B cell (primary cell): ENCODE data around the gene NUP93. TPM values are rescaled to one million over a fixed set of nuclear protein-coding genes. Genes with fewer than 3 reads are reported as not detected.

Source experiments
- ATAC-seq: fragments of 200-7000 bp; cut with Tn5 transposase; one replicate; pipeline ENCODE4 v1.10.0; 2021; ENCODE audit warnings: low read depth, mild to moderate bottlenecking, moderate number of reproducible peaks, moderate library complexity
- CTCF ChIA-PET: fragments of 350-600 bp; sonication (Branson Sonifier 250); formaldehyde crosslinking; loops from one replicate; lab custom pipeline; 2021; ENCODE audit warnings: antibody characterized with exemption, inconsistent platforms; lab: Charles Lee
- POLR2A ChIA-PET: fragments of 350-600 bp; sonication (Branson Sonifier 250); formaldehyde crosslinking; loops from one replicate; lab custom pipeline; 2021; ENCODE audit warnings: antibody characterized with exemption; lab: Charles Lee
- DNase-seq: peaks from one replicate; pipeline ENCODE4 v3.0.0; 2013
- H2AFZ ChIP-seq: 2 replicates; pipeline ENCODE4 v1.6.1; 2012; ENCODE audit warnings: mild to moderate bottlenecking, low read depth, low read length; ENCODE audit not compliant: insufficient read depth, poor library complexity, severe bottlenecking
- H3K27ac ChIP-seq, 2 donors: 1 replicate in 1 of 2; 2 replicates in 1 of 2; pipeline ENCODE4 v1.5.1; 2012 to 2013; ENCODE audit warnings: low read length in 2 of 2, mild to moderate bottlenecking in 2 of 2, moderate library complexity in 1 of 2
- H3K27me3 ChIP-seq, 4 experiments: fragments of 200-600 bp in 1 of 4; sonication (generic) in 1 of 4; replicated peaks in 1 of 4; 1 replicate in 2 of 4; 2 replicates in 2 of 4; pipeline versions ENCODE4 v1.6.1 to v1.7.0; 2013 to 2016; ENCODE audit warnings: low read length in 3 of 4, mild to moderate bottlenecking in 2 of 4, mixed read lengths in 1 of 4, moderate library complexity in 1 of 4; ENCODE audit not compliant: insufficient read depth in 4 of 4, control insufficient read depth in 3 of 4; ENCODE audit errors: control extremely low read depth in 1 of 4
- H3K36me3 ChIP-seq, 2 experiments: replicated peaks in 1 of 2; 1 replicate in 1 of 2; 2 replicates in 1 of 2; pipeline versions ENCODE4 v1.6.1 to v1.7.1; 2013; ENCODE audit warnings: low read length in 1 of 2; ENCODE audit not compliant: insufficient read depth in 2 of 2, control insufficient read depth in 1 of 2; ENCODE audit errors: control extremely low read depth in 1 of 2, extremely low read depth in 1 of 2
- H3K4me1 ChIP-seq, 2 donors: fragments of 200-600 bp in 1 of 2; sonication (generic) in 1 of 2; 1 replicate in 1 of 2; 2 replicates in 1 of 2; pipeline versions ENCODE4 v1.5.1 to v1.6.1; 2013 to 2017; ENCODE audit warnings: low read length in 2 of 2; ENCODE audit not compliant: control insufficient read depth in 2 of 2, insufficient read depth in 2 of 2
- H3K4me2 ChIP-seq: replicated peaks from 2 replicates; pipeline ENCODE3; 2012; ENCODE audit warnings: mild to moderate bottlenecking, low read depth, low read length; ENCODE audit not compliant: poor library complexity, severe bottlenecking
- H3K4me3 ChIP-seq, 5 experiments: fragments of 200-600 bp in 1 of 5; sonication (generic) in 1 of 5; 1 replicate in 3 of 5; 2 replicates in 2 of 5; pipeline versions ENCODE4 v1.5.1 to v1.7.0; 2011 to 2016; ENCODE audit warnings: low read length in 4 of 5, mild to moderate bottlenecking in 4 of 5, low read depth in 2 of 5, control low read depth in 1 of 5, moderate library complexity in 1 of 5; ENCODE audit not compliant: insufficient read depth in 1 of 5; ENCODE audit errors: control extremely low read depth in 1 of 5, extremely low read depth in 1 of 5
- H3K79me2 ChIP-seq: fragments of 200-600 bp; sonication (generic); one replicate; pipeline ENCODE4 v1.6.0; 2016; ENCODE audit warnings: low read length; ENCODE audit not compliant: control insufficient read depth, insufficient read depth
- H3K9ac ChIP-seq: fragments of 200-600 bp; sonication (generic); 2 replicates; pipeline ENCODE4 v1.6.1; 2017; ENCODE audit warnings: mild to moderate bottlenecking, low read length, moderate library complexity
- H3K9me3 ChIP-seq, 3 donors: one replicate each; pipeline versions ENCODE4 v1.6.1 to v1.7.1; 2013; ENCODE audit warnings: low read length in 2 of 3; ENCODE audit not compliant: control insufficient read depth in 2 of 3, insufficient read depth in 1 of 3; ENCODE audit errors: control extremely low read depth in 1 of 3
- H4K20me1 ChIP-seq: 2 replicates; pipeline ENCODE4 v1.6.0; 2012; ENCODE audit warnings: mild to moderate bottlenecking, low read length; ENCODE audit not compliant: insufficient read depth, control insufficient read depth, poor library complexity, severe bottlenecking
- H3K27ac Mint-ChIP-seq: one replicate; pipeline ENCODE4 v1.8.0; 2021; ENCODE audit warnings: mixed read lengths
- H3K27me3 Mint-ChIP-seq: one replicate; pipeline ENCODE4 v1.8.0; 2021; ENCODE audit warnings: mixed read lengths
- H3K4me1 Mint-ChIP-seq: one replicate; pipeline ENCODE4 v1.8.0; 2021; ENCODE audit warnings: mixed read lengths
- H3K4me3 Mint-ChIP-seq: one replicate; pipeline ENCODE4 v1.8.0; 2021; ENCODE audit warnings: mixed read lengths
- H3K9me3 Mint-ChIP-seq: one replicate; pipeline ENCODE4 v1.8.0; 2022; ENCODE audit warnings: mixed read lengths; ENCODE audit not compliant: insufficient read depth
- EZH2 ChIP-seq: IDR thresholded peaks from 2 replicates; pipeline ENCODE4 v1.6.1; 2012; ENCODE audit warnings: borderline replicate concordance, low read depth, mild to moderate bottlenecking, moderate library complexity, low read length; ENCODE audit not compliant: insufficient read depth, poor library complexity, severe bottlenecking
- WGBS: methylation state at CpG from one replicate; pipeline ENCODE4 v1.1.5; 2013; ENCODE audit warnings: missing lambda C conversion rate; ENCODE audit not compliant: insufficient coverage; 5-methylcytosine and 5-hydroxymethylcytosine counted together
- intact Hi-C: fragments of 100-400 bp; cut with micrococcal nuclease; formaldehyde crosslinking; loops from one replicate; pipeline ENCODE4 v1.10.0; 2022
- polyA plus RNA-seq: library from polyadenylated mRNA; depleted of rRNA; stranded (reverse); fragments of >200 nt; gene quantifications from 2 replicates; pipeline ENCODE4 v1.2.3, GENCODE V29; 2012
- total RNA-seq, 2 donors: library from RNA; stranded (reverse); fragments of 120-200 nt in 1 of 2; gene quantifications; 1 replicate in 1 of 2; 2 replicates in 1 of 2; pipeline versions ENCODE4 v1.2.3 to v1.2.4, GENCODE V29; 2013 to 2022
- TF ChIP-seq, protein P1 (sequence below): fragments of 200-600 bp; IDR thresholded peaks from one replicate; pipeline ENCODE4 v1.8.0; 2022; ENCODE audit warnings: antibody characterized with exemption, mild to moderate bottlenecking

Gene NUP93
- total and polyA plus RNA-seq, 2 donors (not counting 1 experiment from before 2014, with no cell fraction given) = 23.6 to 64.6 TPM

DNA sequence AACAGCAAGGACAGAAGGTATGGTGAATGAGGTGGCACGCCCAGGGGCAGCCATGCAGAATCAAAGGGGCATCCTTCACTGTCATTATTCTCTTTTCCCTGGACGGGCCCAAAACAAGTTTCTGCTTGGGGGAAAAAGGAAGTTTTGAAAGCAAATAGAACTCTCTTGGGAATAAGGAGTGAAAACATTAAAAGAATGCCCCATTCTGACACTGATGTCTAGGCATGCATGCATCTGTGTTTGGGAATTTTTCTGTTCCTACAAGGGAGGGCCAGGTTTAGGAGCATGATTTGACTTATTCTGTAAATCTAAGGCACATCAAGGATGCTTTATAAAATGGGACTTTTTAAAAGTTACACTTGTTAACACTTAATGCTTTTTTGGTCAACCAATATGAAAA, 100.7 kb downstream of the NUP93 start:
- H3K4me2 ChIP-seq = no peak overlapping the region
- CTCF ChIA-PET = interaction anchor here (1.2 kb wide), 1 partner anchor 19 kb away, joined by 3 read pairs; no protein-coding TSS in a partner anchor
- no peaks in the 10 kb centered on the region for H3K4me1 ChIP-seq
- Mint-ChIP-seq H3K27ac (no peak overlapping the region), H3K4me3 (no peak overlapping the region), H3K9me3 (no peaks in the 10 kb centered on the region), H3K4me1 (no peaks in the 10 kb centered on the region), H3K27me3 (no peaks in the 10 kb centered on the region)
- H3K36me3 ChIP-seq = peaks cover 7 to 55% of the 10 kb centered on the region in 2 experiments
- ATAC-seq (no peak), DNase-seq (no peak)
- H3K4me3 ChIP-seq = no peak overlapping the region
- H3K9me3 ChIP-seq = no peaks in the 10 kb centered on the region
- H3K27ac ChIP-seq = no peak overlapping the region
- POLR2A ChIA-PET = interaction anchor here (0.5 kb wide), 1 partner anchor 36 kb away, joined by 9 read pairs; no protein-coding TSS in a partner anchor
- TF ChIP-seq, protein P1, sequence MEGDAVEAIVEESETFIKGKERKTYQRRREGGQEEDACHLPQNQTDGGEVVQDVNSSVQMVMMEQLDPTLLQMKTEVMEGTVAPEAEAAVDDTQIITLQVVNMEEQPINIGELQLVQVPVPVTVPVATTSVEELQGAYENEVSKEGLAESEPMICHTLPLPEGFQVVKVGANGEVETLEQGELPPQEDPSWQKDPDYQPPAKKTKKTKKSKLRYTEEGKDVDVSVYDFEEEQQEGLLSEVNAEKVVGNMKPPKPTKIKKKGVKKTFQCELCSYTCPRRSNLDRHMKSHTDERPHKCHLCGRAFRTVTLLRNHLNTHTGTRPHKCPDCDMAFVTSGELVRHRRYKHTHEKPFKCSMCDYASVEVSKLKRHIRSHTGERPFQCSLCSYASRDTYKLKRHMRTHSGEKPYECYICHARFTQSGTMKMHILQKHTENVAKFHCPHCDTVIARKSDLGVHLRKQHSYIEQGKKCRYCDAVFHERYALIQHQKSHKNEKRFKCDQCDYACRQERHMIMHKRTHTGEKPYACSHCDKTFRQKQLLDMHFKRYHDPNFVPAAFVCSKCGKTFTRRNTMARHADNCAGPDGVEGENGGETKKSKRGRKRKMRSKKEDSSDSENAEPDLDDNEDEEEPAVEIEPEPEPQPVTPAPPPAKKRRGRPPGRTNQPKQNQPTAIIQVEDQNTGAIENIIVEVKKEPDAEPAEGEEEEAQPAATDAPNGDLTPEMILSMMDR = no peak
- no peak for TF ChIP-seq EZH2
- no peaks in the 10 kb centered on the region for H4K20me1 ChIP-seq
- no peaks in the 10 kb centered on the region for H3K79me2 ChIP-seq
- H3K9ac ChIP-seq = no peak overlapping the region
- no peaks in the 10 kb centered on the region for H3K27me3 ChIP-seq
- H2AFZ ChIP-seq = no peak overlapping the region
- no CpG with 5 or more reads among the region's 2 CpGs for WGBS
- intact Hi-C loops = no loop called here

DNA sequence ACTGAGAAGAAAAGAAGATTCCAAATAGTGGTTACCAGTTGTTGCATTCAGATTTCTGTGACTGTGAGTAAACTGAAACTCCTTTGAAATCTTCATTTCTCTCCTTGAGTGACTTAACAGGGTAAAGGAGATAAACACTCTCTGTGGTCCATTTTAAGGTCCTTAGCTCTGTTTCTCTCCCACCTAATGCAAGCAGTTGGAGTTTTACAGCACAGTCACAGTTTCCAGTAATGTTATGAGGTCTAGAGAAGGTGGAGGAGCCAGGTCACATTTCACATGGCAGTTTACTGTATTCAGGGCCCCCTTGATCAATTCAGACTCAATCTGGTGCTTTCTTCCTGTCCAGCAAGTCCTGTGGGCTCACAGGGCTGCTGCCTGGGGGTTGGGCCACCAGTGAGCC, 102.8 kb downstream of the NUP93 start:
- ChIA-PET POLR2A (interaction anchor here (1.2 kb wide), 1 partner anchor 23 kb away, joined by 4 read pairs; no protein-coding TSS in a partner anchor), CTCF (interaction anchor here (1.2 kb wide), 1 partner anchor 14 kb away, joined by 5 read pairs; no protein-coding TSS in a partner anchor)
- no peaks in the 10 kb centered on the region for H3K9me3 Mint-ChIP-seq
- ATAC-seq (no peak), DNase-seq (no peak)
- Histone ChIP-seq H4K20me1 (no peaks in the 10 kb centered on the region), H3K9ac (no peak overlapping the region), H3K79me2 (no peaks in the 10 kb centered on the region), H3K4me1 (no peaks in the 10 kb centered on the region), H3K9me3 (no peaks in the 10 kb centered on the region), H3K27me3 (no peaks in the 10 kb centered on the region), H3K27ac (no peak overlapping the region), H3K4me3 (no peak overlapping the region), H3K36me3 (peaks cover 5 to 56% of the 10 kb centered on the region in 2 experiments), H3K4me2 (no peak overlapping the region), H2AFZ (no peak overlapping the region)
- H3K4me1 Mint-ChIP-seq = no peaks in the 10 kb centered on the region
- intact Hi-C loops = no loop called here
- no peak for TF ChIP-seq EZH2
- TF ChIP-seq, protein P1 = no peak
- H3K4me3 Mint-ChIP-seq = no peak overlapping the region
- H3K27ac Mint-ChIP-seq = no peak overlapping the region
- H3K27me3 Mint-ChIP-seq = no peaks in the 10 kb centered on the region
